A549 (cell line): ENCODE data around the gene CHAMP1. TPM values are rescaled to one million over a fixed set of nuclear protein-coding genes. Genes with fewer than 3 reads are reported as not detected.

ENCODE experiments used
- ATAC-seq, 2 experiments: fragments of 200-7000 bp in 1 of 2; fragments of >200 bp in 1 of 2; cut with Nextera tagmentation in 1 of 2; cut with Tn5 transposase in 1 of 2; 3 replicates each; pipeline versions ENCODE4 v1.8.0 to v1.9.1; 2018 to 2020; ENCODE audit warnings: mild to moderate bottlenecking in 1 of 2, moderate library complexity in 1 of 2
- CTCF ChIA-PET: fragments of 300-600 bp; sonication (Branson Sonifier 250); formaldehyde crosslinking; extraction: SDS; loops from one replicate; lab custom pipeline; 2021; ENCODE audit warnings: antibody characterized with exemption, inconsistent platforms; lab: Yijun Ruan, JAX
- POLR2A ChIA-PET: fragments of 350-600 bp; formaldehyde crosslinking; extraction: SDS; loops from one replicate; lab custom pipeline; 2021; ENCODE audit warnings: antibody characterized with exemption, inconsistent platforms; lab: Yijun Ruan, JAX
- DNase-seq, 2 experiments: peaks; one replicate each; pipeline versions ENCODE4 v3.0.0 to v3.0.0-alpha.2; 2011 to 2016; ENCODE audit warnings: low read depth in 1 of 2, low spot score in 1 of 2
- FAIRE-seq: peaks from 2 replicates; lab custom pipeline; 2011; peaks lifted over from hg19 to GRCh38; lab: Jason Lieb, UNC
- H3K27ac ChIP-seq, 2 experiments: fragments of >200 bp; sonication (Bioruptor Twin); formaldehyde crosslinking; 3 replicates each; pipeline ENCODE4 v1.5.1; 2016 to 2017
- H3K4me1 ChIP-seq: fragments of >200 bp; sonication (Bioruptor Twin); formaldehyde crosslinking; 3 replicates; pipeline ENCODE4 v1.6.1; 2016
- H3K4me2 ChIP-seq: fragments of >200 bp; sonication (Bioruptor Twin); formaldehyde crosslinking; 3 replicates; pipeline ENCODE4 v1.6.1; 2016
- H3K4me3 ChIP-seq: fragments of >200 bp; sonication (Bioruptor Twin); formaldehyde crosslinking; 3 replicates; pipeline ENCODE4 v1.5.1; 2016
- H3K9me3 ChIP-seq: fragments of >200 bp; sonication (Bioruptor Twin); formaldehyde crosslinking; 3 replicates; pipeline ENCODE4 v1.6.1; 2016
- ATOH8 ChIP-seq: fragments of 250-450 bp; sonication (Bioruptor Pico); IDR thresholded peaks from 2 replicates; pipeline ENCODE4 v1.5.0; 2020; ENCODE audit warnings: low read depth, mild to moderate bottlenecking, moderate library complexity
- CBX2 ChIP-seq: fragments of 200-600 bp; sonication (generic); IDR thresholded peaks from 2 replicates; pipeline ENCODE4 v1.6.1; 2016; ENCODE audit warnings: low read depth, mild to moderate bottlenecking, borderline replicate concordance
- CEBPB ChIP-seq, 2 experiments: fragments of >200 bp in 1 of 2; sonication (Bioruptor Twin) in 1 of 2; formaldehyde crosslinking in 1 of 2; IDR thresholded peaks; 2 replicates each; pipeline ENCODE4 v1.6.1; 2012 to 2016
- CHD4 ChIP-seq: fragments of 200-600 bp; sonication (generic); IDR thresholded peaks from 2 replicates; pipeline ENCODE4 v1.6.1; 2016; ENCODE audit warnings: antibody characterized with exemption, mild to moderate bottlenecking, borderline replicate concordance
- CTCF ChIP-seq: fragments of >200 bp; sonication (Bioruptor Twin); formaldehyde crosslinking; IDR thresholded peaks from 3 replicates; pipeline ENCODE4 v1.5.1; 2016
- E2F6 ChIP-seq: IDR thresholded peaks from 2 replicates; pipeline ENCODE4 v1.6.1; 2012; ENCODE audit warnings: low read depth, borderline replicate concordance
- ELK1 ChIP-seq: fragments of 150-350 bp; IDR thresholded peaks from 2 replicates; pipeline ENCODE4 v1.6.1; 2014; ENCODE audit warnings: low read depth, mild to moderate bottlenecking, low read length
- EP300 ChIP-seq, 2 experiments: fragments of >200 bp; sonication (Bioruptor Twin); formaldehyde crosslinking; IDR thresholded peaks; 2 replicates in 1 of 2; 3 replicates in 1 of 2; pipeline ENCODE4 v1.6.1; 2016 to 2017
- ESRRA ChIP-seq: fragments of 150-350 bp; IDR thresholded peaks from 2 replicates; pipeline ENCODE4 v1.6.1; 2014; ENCODE audit warnings: mild to moderate bottlenecking, low read length, borderline replicate concordance
- FOXS1 ChIP-seq: fragments of 250-450 bp; sonication (Bioruptor Pico); IDR thresholded peaks from 2 replicates; pipeline ENCODE4 v1.5.0; 2020; ENCODE audit warnings: mild to moderate bottlenecking, moderate library complexity
- GATA3 ChIP-seq: IDR thresholded peaks from 2 replicates; pipeline ENCODE4 v1.6.1; 2012; ENCODE audit warnings: borderline replicate concordance
- HDAC2 ChIP-seq: fragments of 200-600 bp; sonication (generic); IDR thresholded peaks from 2 replicates; pipeline ENCODE4 v1.6.1; 2016
- HOXA7 ChIP-seq: fragments of 250-450 bp; sonication (Bioruptor Pico); IDR thresholded peaks from 2 replicates; pipeline ENCODE4 v1.5.0; 2020; ENCODE audit warnings: mild to moderate bottlenecking, moderate library complexity
- HOXB13 ChIP-seq: fragments of 250-450 bp; sonication (Bioruptor Pico); IDR thresholded peaks from 2 replicates; pipeline ENCODE4 v1.5.0; 2020; ENCODE audit warnings: low read depth, mild to moderate bottlenecking, moderate library complexity
- JUN ChIP-seq, 2 experiments: fragments of >200 bp; sonication (Bioruptor Twin); formaldehyde crosslinking; IDR thresholded peaks; 2 replicates in 1 of 2; 3 replicates in 1 of 2; pipeline ENCODE4 v1.6.1; 2016 to 2017
- JUNB ChIP-seq: fragments of >200 bp; sonication (Bioruptor Twin); formaldehyde crosslinking; IDR thresholded peaks from 2 replicates; pipeline ENCODE4 v1.6.1; 2016
- KDM1A ChIP-seq: fragments of 200-600 bp; sonication (generic); IDR thresholded peaks from 2 replicates; pipeline ENCODE4 v1.6.1; 2016; ENCODE audit warnings: low read depth, mild to moderate bottlenecking
- KDM5A ChIP-seq: fragments of 200-600 bp; sonication (generic); IDR thresholded peaks from 2 replicates; pipeline ENCODE4 v1.6.1; 2016; ENCODE audit warnings: antibody characterized with exemption, mild to moderate bottlenecking
- MAZ ChIP-seq: fragments of 150-350 bp; IDR thresholded peaks from 2 replicates; pipeline ENCODE4 v1.6.1; 2014; ENCODE audit warnings: antibody characterized with exemption, low read depth, low read length, borderline replicate concordance
- NFE2L2 ChIP-seq: fragments of 150-350 bp; conservative IDR thresholded peaks from 2 replicates; pipeline ENCODE4 v1.6.1; 2014; ENCODE audit warnings: low read length
- NR3C1 ChIP-seq: fragments of >200 bp; sonication (Bioruptor Twin); formaldehyde crosslinking; IDR thresholded peaks from 3 replicates; pipeline ENCODE4 v1.6.1; 2017
- POLR2A ChIP-seq: IDR thresholded peaks from 2 replicates; pipeline ENCODE4 v1.6.1; 2012; ENCODE audit warnings: mild to moderate bottlenecking, low read length
- POLR2AphosphoS2 ChIP-seq: conservative IDR thresholded peaks from 2 replicates; pipeline ENCODE4 v1.6.1; 2012; ENCODE audit warnings: low read length, improper control_type of control experiment, inconsistent platforms
- RARB ChIP-seq: fragments of 250-450 bp; sonication (Bioruptor Pico); IDR thresholded peaks from 2 replicates; pipeline ENCODE4 v1.8.0; 2021; ENCODE audit warnings: mild to moderate bottlenecking, moderate library complexity
- RCOR1 ChIP-seq: fragments of 150-350 bp; IDR thresholded peaks from 2 replicates; pipeline ENCODE4 v1.6.1; 2014; ENCODE audit warnings: antibody characterized with exemption, low read length, low read depth
- REST ChIP-seq: fragments of 200-600 bp; sonication (generic); IDR thresholded peaks from 2 replicates; pipeline ENCODE4 v1.6.1; 2016; ENCODE audit warnings: antibody characterized with exemption, mild to moderate bottlenecking, moderate library complexity
- SREBF2 ChIP-seq: fragments of 450-650 bp; IDR thresholded peaks from 2 replicates; pipeline ENCODE4 v1.6.1; 2014; ENCODE audit warnings: mild to moderate bottlenecking, moderate library complexity
- ZFP36 ChIP-seq: fragments of 450-650 bp; IDR thresholded peaks from 2 replicates; pipeline ENCODE4 v1.6.1; 2014; ENCODE audit warnings: borderline replicate concordance; ENCODE audit not compliant: partially characterized antibody
- WGBS: methylation state at CpG from one replicate; pipeline ENCODE4 v1.1.6; 2017; ENCODE audit errors: missing lambda C conversion rate; 5-methylcytosine and 5-hydroxymethylcytosine counted together
- polyA plus RNA-seq, 4 experiments: library from polyadenylated mRNA; depleted of rRNA in 3 of 4; stranded (reverse); fragments of >200 nt; fragmentation: RNase III in 1 of 4; extraction: RNeasy Plus Mini Kit Qiagen cat#74134 plus additional on column Dnase treatment in 1 of 4; gene quantifications; 2 replicates in 3 of 4; 3 replicates in 1 of 4; pipeline ENCODE4 v1.2.3, GENCODE V29; 2011 to 2017
- TF ChIP-seq, protein P1 (sequence below): fragments of 450-650 bp; IDR thresholded peaks from 2 replicates; pipeline ENCODE4 v1.6.1; 2014; ENCODE audit warnings: antibody characterized with exemption
- TF ChIP-seq, protein P2 (sequence below): IDR thresholded peaks from 2 replicates; pipeline ENCODE4 v1.6.1; 2012

Gene CHAMP1
- polyA plus RNA-seq, 2 of the 4 experiments (the other 2 are of a cell fraction), result 18.0 to 40.8 TPM

GRCh38 chr13:114328595-114328994 lies 14.3 kb downstream of the CHAMP1 start:
- POLR2A ChIA-PET, result no interaction called here
- TF ChIP-seq JUNB (no peak), FOXS1 (CRISPR knock-in tag) (no peak), KDM1A (no peak), REST (no peak), CEBPB (IDR thresholded peaks at IDR 0.05) (no peak), POLR2A (no peak), SREBF2 (no peak), POLR2AphosphoS2 (no peak), NFE2L2 (no peak), CBX2 (no peak), MAZ (no peak), HOXB13 (CRISPR knock-in tag) (no peak)
- TF ChIP-seq, protein P1, sequence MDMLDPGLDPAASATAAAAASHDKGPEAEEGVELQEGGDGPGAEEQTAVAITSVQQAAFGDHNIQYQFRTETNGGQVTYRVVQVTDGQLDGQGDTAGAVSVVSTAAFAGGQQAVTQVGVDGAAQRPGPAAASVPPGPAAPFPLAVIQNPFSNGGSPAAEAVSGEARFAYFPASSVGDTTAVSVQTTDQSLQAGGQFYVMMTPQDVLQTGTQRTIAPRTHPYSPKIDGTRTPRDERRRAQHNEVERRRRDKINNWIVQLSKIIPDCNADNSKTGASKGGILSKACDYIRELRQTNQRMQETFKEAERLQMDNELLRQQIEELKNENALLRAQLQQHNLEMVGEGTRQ, result no peak

GRCh38 chr13:114330086-114330485 lies 15.8 kb downstream of the CHAMP1 start:
- no peak overlapping the region for H3K4me2 ChIP-seq
- TF ChIP-seq KDM5A, result no peak
- no peak for TF ChIP-seq E2F6
- TF ChIP-seq ELK1, result no peak
- no peak for TF ChIP-seq JUN (IDR thresholded peaks at IDR 0.05)
- no peak for TF ChIP-seq ESRRA
- TF ChIP-seq HOXB13 (CRISPR knock-in tag), result no peak
- no peak for TF ChIP-seq CTCF
- TF ChIP-seq HOXA7 (CRISPR knock-in tag), result no peak
- TF ChIP-seq ATOH8 (CRISPR knock-in tag), result no peak
- TF ChIP-seq GATA3, result no peak
- TF ChIP-seq NFE2L2, result no peak
- no peak for TF ChIP-seq HDAC2
- TF ChIP-seq KDM1A, result no peak
- no peak for TF ChIP-seq RARB (CRISPR knock-in tag)
- TF ChIP-seq NR3C1, result no peak
- TF ChIP-seq CHD4, result no peak
- TF ChIP-seq EP300 (IDR thresholded peaks at IDR 0.05), result no peak
- TF ChIP-seq, protein P2, sequence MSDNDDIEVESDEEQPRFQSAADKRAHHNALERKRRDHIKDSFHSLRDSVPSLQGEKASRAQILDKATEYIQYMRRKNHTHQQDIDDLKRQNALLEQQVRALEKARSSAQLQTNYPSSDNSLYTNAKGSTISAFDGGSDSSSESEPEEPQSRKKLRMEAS, result no peak
- TF ChIP-seq RCOR1, result no peak
- TF ChIP-seq ZFP36, result no peak
- TF ChIP-seq, all 56 proteins: peak for 0
- Histone ChIP-seq H3K27ac (no peak overlapping the region), H3K4me1 (no peaks in the 10 kb centered on the region), H3K9me3 (no peaks in the 10 kb centered on the region), H3K4me3 (no peak overlapping the region)
- ATAC-seq, result no peak
- ChIA-PET CTCF (interaction anchor here (1.5 kb wide), 1 partner anchor 10 kb away, joined by 3 read pairs; no protein-coding TSS in a partner anchor), POLR2A (no interaction called here)
- FAIRE-seq, result no peak
- DNase-seq, result no peak
- WGBS, result 72% methylated on average over 5 of the region's 5 CpGs

More at GRCh38 chr13:114328595-114328994, 14.3 kb downstream of the CHAMP1 start:
- Histone ChIP-seq H3K9me3 (no peaks in the 10 kb centered on the region), H3K4me1 (no peaks in the 10 kb centered on the region), H3K4me2 (no peak overlapping the region), H3K4me3 (no peak overlapping the region), H3K27ac (no peak overlapping the region)
- CTCF ChIA-PET, result no interaction called here
- FAIRE-seq, result no peak
- WGBS, result 77% methylated on average over 1 of the region's 1 CpG
- no peak for ATAC-seq
- no peak for DNase-seq
